SU-DHL-6 (cell line): ENCODE measurements around the gene ARHGEF28.

Experiments used
- H2AFZ ChIP-seq: fragments of 200-600 bp; sonication (generic); 2 replicates; pipeline ENCODE4 v1.6.1; 2014; ENCODE audit warnings: low read depth, mild to moderate bottlenecking, moderate library complexity, mixed read lengths, antibody characterized with exemption, low read length; ENCODE audit not compliant: severe bottlenecking
- H3F3A ChIP-seq: fragments of 200-600 bp; shearing (Covaris generic); 2 replicates; pipeline ENCODE4 v1.6.0; 2016; ENCODE audit warnings: antibody characterized with exemption, mild to moderate bottlenecking; ENCODE audit not compliant: insufficient read depth
- H3K27ac ChIP-seq: fragments of 200-600 bp; sonication (generic); 2 replicates; pipeline ENCODE4 v1.5.1; 2016; ENCODE audit warnings: low read depth, mild to moderate bottlenecking, low read length, moderate library complexity, mixed read lengths
- H3K27me3 ChIP-seq: fragments of 200-600 bp; sonication (generic), shearing (Covaris generic); 2 replicates; pipeline ENCODE4 v1.6.0; 2014; ENCODE audit warnings: mild to moderate bottlenecking, low read length
- H3K36me3 ChIP-seq: fragments of 200-600 bp; sonication (generic); 2 replicates; pipeline ENCODE4 v1.6.1; 2014; ENCODE audit warnings: mild to moderate bottlenecking, low read length, mixed read lengths
- H3K4me2 ChIP-seq: fragments of 300-600, 200-600 bp; shearing (Covaris generic), sonication (generic); 2 replicates; pipeline ENCODE4 v1.6.0; 2014; ENCODE audit warnings: low read length, low read depth, mild to moderate bottlenecking; ENCODE audit not compliant: poor library complexity, severe bottlenecking
- H3K4me3 ChIP-seq: fragments of 200-600 bp; sonication (generic); 2 replicates; pipeline ENCODE4 v1.5.1; 2014; ENCODE audit warnings: antibody characterized with exemption, low read length, mild to moderate bottlenecking, mixed read lengths; ENCODE audit not compliant: insufficient read depth, poor library complexity, severe bottlenecking
- H3K79me2 ChIP-seq: fragments of 200-600 bp; sonication (generic); 2 replicates; pipeline ENCODE4 v1.6.1; 2014; ENCODE audit warnings: mild to moderate bottlenecking, low read length, moderate library complexity; ENCODE audit not compliant: insufficient read depth
- H3K9ac ChIP-seq: fragments of 200-600 bp; sonication (generic); 2 replicates; pipeline ENCODE4 v1.7.0; 2014; ENCODE audit warnings: mild to moderate bottlenecking, low read length
- H3K9me2 ChIP-seq: fragments of 200-600 bp; sonication (generic); replicated peaks from 2 replicates; pipeline ENCODE4 v1.6.1; 2014; ENCODE audit warnings: low read length; ENCODE audit not compliant: insufficient read depth
- H3K9me3 ChIP-seq: fragments of 200-600 bp; sonication (generic); 2 replicates; pipeline ENCODE4 v1.6.1; 2014; ENCODE audit warnings: low read length, mixed read lengths; ENCODE audit not compliant: insufficient read depth
- H4K20me1 ChIP-seq: fragments of 200-600 bp; sonication (generic); 2 replicates; pipeline ENCODE4 v1.6.1; 2014; ENCODE audit warnings: low read depth, mild to moderate bottlenecking, antibody characterized with exemption, low read length, moderate library complexity, mixed read lengths
- CTCF ChIP-seq: fragments of 200-600 bp; sonication (generic); IDR thresholded peaks from one replicate; pipeline ENCODE4 v1.5.1; 2017; ENCODE audit warnings: antibody characterized with exemption, mild to moderate bottlenecking, low read length, moderate library complexity; ENCODE audit not compliant: insufficient read depth, poor library complexity, severe bottlenecking
- EZH2phosphoT487 ChIP-seq: fragments of 200-600 bp; sonication (generic), shearing (Covaris generic); conservative IDR thresholded peaks from 2 replicates; pipeline ENCODE4 v1.6.1; 2018; ENCODE audit warnings: mild to moderate bottlenecking, antibody characterized with exemption, low read length, moderate library complexity, mixed read lengths

ARHGEF28 gene

DNA sequence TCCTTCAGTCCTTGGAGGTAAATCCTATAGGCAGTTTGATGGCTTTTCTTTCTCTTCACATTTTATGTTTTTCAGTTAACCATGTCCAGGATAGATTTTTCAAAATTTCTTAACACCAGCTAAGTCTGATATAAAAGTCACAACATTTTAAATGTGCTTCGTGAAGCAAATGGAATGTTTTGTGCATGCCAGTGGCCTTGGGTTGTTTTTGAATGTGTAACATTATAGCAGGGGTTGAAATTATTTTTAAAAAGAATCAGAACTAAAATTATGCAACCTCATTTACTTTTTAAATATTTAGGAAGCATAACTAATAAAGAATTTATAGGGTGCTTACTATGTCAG, 201.1 kb downstream of the ARHGEF28 start:
- H3K9me3 ChIP-seq, result no peaks in the 10 kb centered on the region
- no peak overlapping the region for H3K4me2 ChIP-seq
- no peaks in the 10 kb centered on the region for H3K79me2 ChIP-seq
- H4K20me1 ChIP-seq, result no peaks in the 10 kb centered on the region
- H3K36me3 ChIP-seq, result no peaks in the 10 kb centered on the region
- no peak for TF ChIP-seq CTCF
- TF ChIP-seq EZH2phosphoT487, result no peak
- no peaks in the 10 kb centered on the region for H3F3A ChIP-seq
- no peak overlapping the region for H3K27ac ChIP-seq
- H2AFZ ChIP-seq, result no peak overlapping the region
- no peak overlapping the region for H3K4me3 ChIP-seq
- no peak overlapping the region for H3K9ac ChIP-seq
- no peaks in the 10 kb centered on the region for H3K9me2 ChIP-seq
- H3K27me3 ChIP-seq, result no peaks in the 10 kb centered on the region

DNA sequence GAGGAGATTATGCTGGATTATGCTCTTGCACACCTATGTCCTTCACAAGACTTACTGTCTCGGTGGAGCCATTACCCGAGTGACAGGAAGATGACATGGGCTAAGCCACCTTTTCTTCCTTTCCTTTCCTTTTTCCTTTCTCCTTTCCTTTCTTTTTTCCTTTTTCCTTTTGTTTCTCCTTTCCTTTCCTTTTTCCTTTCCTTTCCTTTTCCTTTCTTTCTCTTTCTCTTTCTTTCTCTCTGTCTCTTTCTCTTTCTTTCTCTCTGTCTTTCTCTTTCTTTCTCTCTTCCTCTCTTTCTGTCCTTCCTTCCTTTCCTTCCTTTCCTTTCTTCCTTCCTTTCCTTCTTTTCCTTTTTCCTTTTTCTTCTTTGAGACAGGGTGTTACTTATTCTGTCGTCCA, 202.5 kb downstream of the ARHGEF28 start:
- no peak for TF ChIP-seq CTCF
- no peak overlapping the region for H3K9ac ChIP-seq
- no peaks in the 10 kb centered on the region for H4K20me1 ChIP-seq
- H3K9me2 ChIP-seq, result no peaks in the 10 kb centered on the region
- H2AFZ ChIP-seq, result no peak overlapping the region
- H3F3A ChIP-seq, result no peaks in the 10 kb centered on the region
- H3K27me3 ChIP-seq, result no peaks in the 10 kb centered on the region
- no peaks in the 10 kb centered on the region for H3K9me3 ChIP-seq
- no peaks in the 10 kb centered on the region for H3K36me3 ChIP-seq
- H3K79me2 ChIP-seq, result no peaks in the 10 kb centered on the region
- H3K4me2 ChIP-seq, result no peak overlapping the region
- no peak overlapping the region for H3K4me3 ChIP-seq
- H3K27ac ChIP-seq, result no peak overlapping the region

GRCh38 chr5:73830646-73831045, 204.7 kb downstream of the ARHGEF28 start:
- no peaks in the 10 kb centered on the region for H4K20me1 ChIP-seq
- no peak overlapping the region for H3K9ac ChIP-seq
- H3K27me3 ChIP-seq, result no peaks in the 10 kb centered on the region
- no peak overlapping the region for H3K27ac ChIP-seq
- no peak overlapping the region for H3K4me2 ChIP-seq
- no peak overlapping the region for H2AFZ ChIP-seq
- no peaks in the 10 kb centered on the region for H3K79me2 ChIP-seq
- no peaks in the 10 kb centered on the region for H3K9me3 ChIP-seq
- no peak for TF ChIP-seq EZH2phosphoT487
- TF ChIP-seq CTCF, result no peak
- no peak overlapping the region for H3K4me3 ChIP-seq
- no peaks in the 10 kb centered on the region for H3K36me3 ChIP-seq
- no peaks in the 10 kb centered on the region for H3K9me2 ChIP-seq
- H3F3A ChIP-seq, result no peaks in the 10 kb centered on the region

- Histone ChIP-seq H3K27ac (no peak overlapping the region), H3K9me3 (no peaks in the 10 kb centered on the region), H3F3A (no peaks in the 10 kb centered on the region), H3K4me2 (no peak overlapping the region), H3K9me2 (no peaks in the 10 kb centered on the region), H3K27me3 (no peaks in the 10 kb centered on the region), H3K79me2 (no peaks in the 10 kb centered on the region), H3K9ac (no peak overlapping the region), H4K20me1 (no peaks in the 10 kb centered on the region), H3K4me3 (no peak overlapping the region), H2AFZ (no peak overlapping the region), H3K36me3 (no peaks in the 10 kb centered on the region)
- TF ChIP-seq EZH2phosphoT487, result no peak
- no peak for TF ChIP-seq CTCF
Observed at GRCh38 chr5:73831066-73831465, 205.1 kb downstream of the ARHGEF28 start.
